RPMI8226 (cell line): ENCODE results near the gene PPP1R14C.
"Not testable (repeated sequence)": the region's sequence is repeated elsewhere in the genome, so short reads cannot be mapped to it uniquely, and the experiment has no call there.

Experiments
- DNase-seq: peaks from one replicate; pipeline ENCODE4 v3.0.0-alpha.2; 2015

The PPP1R14C gene

DNA sequence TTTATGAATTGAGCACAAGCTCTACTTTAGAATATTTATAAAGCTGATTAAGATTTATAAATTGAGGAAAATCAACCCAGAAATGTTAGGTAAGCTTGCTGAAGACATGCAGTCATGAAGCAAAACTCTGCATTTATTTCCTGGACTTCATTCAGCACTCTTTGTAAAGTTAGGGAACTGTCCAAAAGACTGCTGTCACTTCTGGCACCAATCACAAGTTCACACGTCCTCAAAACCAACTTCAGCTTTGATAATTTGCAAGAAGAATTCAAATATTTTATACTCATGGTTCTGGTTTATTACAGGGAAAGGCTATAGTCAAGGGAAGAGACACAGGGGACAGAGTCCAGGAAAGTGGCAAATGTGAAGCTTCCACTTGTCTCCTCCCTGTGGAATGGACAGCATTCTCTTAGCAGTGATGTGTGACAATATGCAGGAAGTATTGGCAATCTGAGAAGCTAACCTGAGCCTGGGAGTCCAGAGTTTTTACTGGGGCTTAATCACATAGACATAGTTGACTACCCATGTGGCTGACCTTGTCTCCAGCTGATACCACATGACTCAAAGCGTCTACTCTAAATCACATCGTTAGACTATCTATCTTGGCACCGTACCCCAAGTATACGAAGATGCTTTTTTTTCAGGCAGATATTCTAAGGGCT is 85.4 kb downstream of the PPP1R14C start:
- no peak for DNase-seq

GRCh38 chr6:150229436-150230163 is 86.8 kb downstream of the PPP1R14C start:
- DNase-seq, result no peak

GRCh38 chr6:150230164-150230561 is 87.3 kb downstream of the PPP1R14C start:
- DNase-seq, result no peak

DNA sequence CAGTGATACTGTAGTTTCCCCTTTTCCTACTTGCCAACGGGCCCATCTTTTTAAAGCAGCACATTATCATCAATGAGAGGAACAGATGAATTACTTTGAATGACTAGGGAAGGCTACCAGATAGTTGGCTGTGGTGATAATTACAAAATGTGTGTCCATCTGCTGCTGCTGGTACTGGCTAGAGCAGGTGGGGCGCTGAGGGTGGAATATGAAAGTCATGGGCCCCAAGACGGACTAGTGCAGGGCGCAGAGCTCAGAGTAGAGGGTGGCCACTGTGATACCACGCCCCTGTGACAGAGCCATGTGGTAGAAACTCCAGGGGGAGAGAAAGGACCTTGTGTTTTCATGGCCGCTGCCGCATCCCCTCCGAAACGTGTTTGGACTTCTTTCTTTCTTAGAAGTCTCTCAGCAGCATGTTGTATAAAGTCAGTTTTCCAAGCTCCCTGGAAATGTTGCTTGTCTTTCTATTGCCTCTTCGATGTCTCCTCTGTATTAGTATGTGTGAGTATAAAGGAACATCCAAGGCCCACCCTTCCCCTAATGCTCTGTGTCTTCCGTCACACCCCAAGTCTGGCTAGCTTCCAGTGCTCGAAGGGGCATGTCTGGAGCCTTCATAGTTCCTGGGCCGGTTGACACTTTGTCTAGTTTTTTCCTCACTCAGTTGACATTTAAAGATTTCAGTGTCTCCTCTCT is 88.1 kb downstream of the PPP1R14C start:
- DNase-seq, result no peak

DNA sequence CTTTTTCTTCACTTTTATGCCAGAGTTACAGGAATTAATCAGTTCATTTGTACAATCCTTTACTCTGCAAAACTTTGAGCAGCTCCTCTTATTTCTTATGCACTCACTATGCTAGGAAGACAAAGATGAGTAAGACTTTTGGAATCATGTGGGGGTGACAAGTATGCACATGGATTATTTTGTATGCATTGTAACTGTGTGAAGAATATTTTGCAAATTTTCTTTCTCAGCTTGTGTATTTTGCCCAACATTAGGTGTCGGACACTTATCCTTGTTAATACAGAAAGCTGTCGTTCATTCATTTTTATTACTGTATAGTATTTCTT is 88.6 kb downstream of the PPP1R14C start:
- DNase-seq, result no peak

- no peak for DNase-seq
These were observed 91.0 kb downstream of the PPP1R14C start for GRCh38 chr6:150233843-150234269.

DNA sequence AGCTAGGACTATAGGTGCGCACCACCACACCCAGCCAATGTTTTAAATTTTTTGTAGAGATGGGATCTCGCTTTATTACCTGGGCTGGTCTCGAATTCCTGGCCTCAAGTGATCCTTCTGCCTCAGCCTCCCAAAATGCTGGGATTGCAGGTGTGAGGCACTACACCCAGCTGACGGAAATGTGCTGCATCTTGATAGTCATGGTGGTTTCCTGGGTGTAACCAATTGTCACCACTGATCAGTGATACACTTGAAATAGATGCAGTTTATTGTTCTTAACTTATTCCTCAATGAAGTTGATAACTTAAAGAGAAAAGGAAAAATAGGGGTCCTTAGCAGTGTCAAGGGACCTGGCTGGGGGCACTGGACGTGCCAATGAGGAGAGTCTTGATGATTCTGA is 92.4 kb downstream of the PPP1R14C start:
- DNase-seq, result no peak

- DNase-seq, result no peak
These were observed 93.3 kb downstream of the PPP1R14C start for GRCh38 chr6:150236114-150236513.

DNA sequence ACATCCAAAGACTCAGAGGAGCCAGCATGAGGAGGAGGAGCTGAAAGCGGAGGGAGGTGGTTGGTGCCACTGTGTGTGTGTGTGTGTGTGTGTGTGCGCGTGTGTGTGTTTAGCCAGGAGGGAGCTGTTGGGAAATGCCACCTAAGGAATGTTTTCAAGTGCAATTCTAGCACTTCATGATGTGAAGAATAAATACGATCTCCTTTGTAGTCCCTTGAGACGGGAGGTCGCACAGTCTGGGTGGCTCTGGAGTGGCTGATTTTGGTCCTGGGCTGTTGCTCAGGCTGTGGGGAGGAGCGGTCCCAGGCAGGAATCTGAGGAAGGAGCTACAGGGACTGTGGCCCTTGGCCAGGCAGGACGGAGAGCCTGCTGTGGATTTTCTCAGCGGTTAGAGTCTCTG is 93.7 kb downstream of the PPP1R14C start:
- DNase-seq, result no peak

DNA sequence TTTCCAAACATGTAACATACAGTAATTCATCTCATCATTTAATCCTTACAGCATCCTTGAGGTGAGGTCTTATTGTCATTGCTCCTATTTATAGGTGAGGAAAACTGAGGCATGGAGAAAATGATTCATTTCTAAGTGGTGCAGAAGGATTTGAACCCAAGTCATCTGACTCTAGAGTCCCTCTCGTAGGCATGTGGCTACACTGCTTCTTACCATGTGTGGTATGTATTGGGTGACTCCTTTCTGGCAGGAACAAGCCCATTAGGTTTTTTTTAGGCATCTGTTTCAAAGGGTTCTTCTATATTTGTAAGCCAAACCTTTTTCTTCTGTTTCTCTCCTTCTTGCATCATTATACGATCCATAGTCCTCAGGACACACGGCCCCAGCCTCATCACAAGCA is 94.8 kb downstream of the PPP1R14C start:
- DNase-seq, result no peak

GRCh38 chr6:150238336-150238741 is 95.5 kb downstream of the PPP1R14C start:
- DNase-seq, result peak; percentile 8

DNA sequence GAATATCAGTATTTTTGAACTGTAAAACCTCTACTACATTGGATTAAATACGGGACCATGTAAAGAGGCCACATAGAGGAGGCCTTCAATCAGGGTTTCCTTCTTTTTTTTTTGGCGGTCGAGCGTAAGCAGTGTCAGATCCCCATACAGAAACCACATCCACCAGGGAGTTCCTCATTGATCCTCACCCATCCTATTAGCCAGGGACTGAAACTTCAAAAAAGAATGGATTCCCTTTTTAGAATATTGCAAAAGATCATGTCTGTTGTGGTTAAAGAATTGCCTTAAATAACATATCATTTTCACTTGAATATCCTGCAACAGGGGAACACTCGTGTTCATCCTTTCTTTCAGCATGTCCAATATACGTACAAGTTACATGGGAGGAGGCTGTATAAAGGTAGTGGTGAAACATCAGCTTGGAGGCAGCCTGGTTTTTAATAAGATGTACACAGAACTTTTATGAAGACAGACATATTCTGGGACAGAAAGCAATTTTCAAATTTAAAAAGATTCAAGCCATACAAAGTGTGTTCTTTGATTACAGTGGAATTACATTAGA is 96.1 kb downstream of the PPP1R14C start:
- DNase-seq, result no peak

DNA sequence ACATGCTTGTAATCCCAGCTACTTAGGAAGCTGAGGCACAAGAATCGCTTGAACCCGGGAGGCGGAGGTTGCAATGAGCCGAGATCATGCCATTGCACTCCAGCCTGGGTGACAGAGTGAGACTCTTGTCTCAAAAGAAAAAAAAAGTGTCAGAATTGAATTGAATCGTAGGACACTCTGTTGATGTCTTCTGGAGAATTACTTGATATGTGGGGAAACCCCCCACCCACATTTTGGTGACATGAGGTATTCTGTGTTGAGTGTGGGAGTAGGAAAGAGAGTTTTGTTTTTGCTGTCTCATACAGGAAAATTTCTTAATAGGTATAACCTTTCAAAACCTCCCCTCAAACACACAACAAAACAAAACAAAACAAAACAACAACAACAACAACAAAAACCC is 98.9 kb downstream of the PPP1R14C start:
- DNase-seq, result not testable (repeated sequence)

DNA sequence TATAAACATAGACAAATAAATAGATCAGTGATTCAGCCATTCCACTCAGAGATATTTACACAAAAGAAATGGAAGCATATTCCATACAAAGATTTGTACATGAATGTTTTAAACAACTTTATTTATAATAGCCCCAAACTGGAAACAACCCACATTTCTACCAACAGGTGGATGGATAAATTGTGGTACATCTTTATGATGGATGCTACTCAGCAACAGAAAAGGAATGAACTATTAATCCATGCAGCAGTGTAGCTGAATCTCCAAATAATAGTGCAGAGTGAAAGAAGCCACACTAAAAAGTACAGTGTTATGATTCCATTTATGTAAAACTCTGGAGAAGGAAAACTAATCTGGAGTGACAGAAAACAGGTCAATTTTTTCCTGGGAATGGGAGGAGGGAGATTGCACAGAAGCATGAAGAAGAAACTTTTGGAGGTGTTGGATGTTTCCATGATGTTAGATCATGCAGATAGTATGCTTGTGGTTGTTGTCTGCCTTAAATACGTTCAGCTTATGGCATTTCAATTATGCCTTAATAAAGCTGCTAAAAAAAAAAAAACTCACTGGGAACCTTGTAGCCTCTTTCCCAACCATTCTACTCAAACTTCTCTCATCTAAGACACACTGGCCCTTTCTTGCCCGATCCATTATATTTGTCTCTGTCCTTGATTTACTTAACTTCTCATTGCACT is 100.9 kb downstream of the PPP1R14C start:
- no peak for DNase-seq

DNA sequence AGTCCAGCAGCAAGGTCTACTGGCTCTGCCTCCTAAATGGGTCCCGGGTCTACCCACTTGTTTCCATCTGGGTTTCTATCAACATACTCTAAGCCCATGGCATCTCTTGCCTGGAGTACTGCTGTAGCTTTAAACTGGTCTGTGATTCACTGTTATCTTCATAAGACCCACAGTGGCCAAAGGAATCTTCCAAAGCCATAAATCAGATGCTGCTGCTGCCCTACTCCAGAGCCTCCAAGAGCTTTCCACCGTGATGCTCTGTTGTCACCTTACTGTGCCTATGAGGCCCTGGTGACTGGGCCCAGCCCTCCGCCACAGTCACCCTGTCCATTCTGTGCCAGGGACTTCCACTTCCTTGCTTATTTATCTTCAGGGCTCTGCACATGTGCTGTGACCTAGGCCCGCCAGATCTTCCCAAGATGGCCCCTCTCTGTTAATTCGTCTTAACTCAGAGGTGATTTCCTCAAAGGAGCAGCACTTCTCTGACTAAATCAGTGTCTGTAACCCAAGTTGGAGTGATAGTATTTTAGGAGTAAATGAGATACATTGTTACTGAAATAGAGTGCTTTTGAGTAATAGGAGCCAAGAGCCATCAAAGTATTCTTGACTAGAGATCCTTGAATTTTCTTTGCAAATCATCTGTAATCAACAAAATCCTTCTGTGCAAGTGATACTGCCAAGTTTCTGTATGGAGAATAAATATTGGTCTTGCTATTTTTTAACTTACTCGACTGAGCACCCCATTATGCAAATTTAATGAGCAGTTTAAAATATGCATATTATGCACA is 102.5 kb downstream of the PPP1R14C start:
- DNase-seq, result no peak

DNA sequence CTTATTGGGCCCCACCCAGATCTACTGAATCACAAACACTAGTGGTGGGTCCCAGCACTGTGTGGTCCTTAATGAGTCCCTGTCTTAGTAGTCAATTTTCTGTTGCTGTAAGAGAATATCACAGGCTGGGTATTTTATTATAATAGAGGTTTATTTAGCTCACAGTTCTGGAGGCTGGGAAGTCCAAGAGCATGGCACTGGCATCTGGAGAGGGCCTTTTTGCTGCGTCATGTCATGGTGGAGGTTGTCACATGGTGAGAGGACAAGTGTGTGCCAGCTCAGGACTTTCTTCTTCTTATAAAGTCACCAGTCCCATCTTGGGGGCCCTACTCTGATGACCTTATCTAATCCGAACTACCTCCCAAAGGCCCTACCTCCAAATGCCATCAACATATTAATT is 105.0 kb downstream of the PPP1R14C start:
- DNase-seq, result no peak

DNA sequence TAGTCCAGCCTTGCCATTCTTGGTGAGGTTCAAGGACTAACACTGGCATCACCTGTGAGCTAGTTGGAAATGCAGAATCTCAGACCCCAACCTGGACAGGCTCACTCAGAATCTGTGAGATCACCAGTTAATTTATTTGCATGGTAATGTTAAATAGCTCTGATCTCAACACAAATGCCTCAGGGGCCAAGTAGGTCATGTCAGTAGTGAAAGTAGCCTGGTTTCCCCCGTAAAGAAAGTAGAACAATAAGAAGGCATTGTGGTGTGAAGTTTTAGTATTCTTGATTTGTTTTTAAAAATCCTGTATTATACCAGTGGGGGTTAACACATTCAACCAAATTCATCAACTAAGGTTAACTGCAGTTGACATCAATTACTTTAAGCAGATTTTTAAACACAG is 105.5 kb downstream of the PPP1R14C start:
- DNase-seq, result no peak

DNA sequence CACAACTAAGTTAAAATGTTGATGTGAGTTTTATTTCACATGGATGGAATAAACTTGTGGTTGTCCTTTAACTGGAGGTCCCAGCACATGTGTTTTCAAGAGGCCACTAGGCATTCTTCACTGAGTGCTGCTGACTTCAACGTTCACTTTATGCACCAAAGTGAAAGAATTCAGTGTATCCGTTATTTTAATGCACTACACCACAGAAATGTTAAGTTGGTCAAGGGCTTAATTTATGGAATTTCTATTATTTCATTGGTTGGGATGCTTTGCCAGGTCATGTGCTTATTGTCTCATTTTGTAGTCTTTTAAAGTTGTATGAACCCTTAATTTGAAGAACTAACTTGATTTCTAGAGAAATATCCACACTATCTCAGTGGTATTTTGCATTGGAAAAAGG is 106.4 kb downstream of the PPP1R14C start:
- no peak for DNase-seq

DNA sequence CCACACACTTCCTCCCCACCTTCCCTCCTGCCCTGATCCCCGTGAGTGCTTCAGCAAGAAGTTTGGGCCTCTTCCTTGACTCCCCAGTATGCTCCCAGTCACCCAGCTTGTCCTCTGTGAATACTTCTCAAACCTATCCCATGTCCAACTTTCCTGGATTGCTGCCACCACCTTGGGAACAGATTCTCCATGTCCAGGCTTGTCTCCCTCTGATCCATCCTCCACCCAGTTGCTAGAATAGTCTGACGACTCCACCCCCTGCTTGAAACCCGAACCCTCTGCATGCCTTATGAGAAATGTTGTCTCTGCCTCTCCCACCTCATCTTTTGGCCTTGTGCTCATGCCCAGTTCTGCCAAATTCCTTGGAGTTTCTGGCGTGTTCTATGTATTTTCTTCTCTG is 108.0 kb downstream of the PPP1R14C start:
- no peak for DNase-seq

- no peak for DNase-seq
These were observed 108.8 kb downstream of the PPP1R14C start for GRCh38 chr6:150251566-150252186.

- DNase-seq, result no peak
These were observed 110.0 kb downstream of the PPP1R14C start for GRCh38 chr6:150252714-150253444.
